Loucy (cell line): ENCODE measurements around the gene CWC22.

Source experiments
- H2AFZ ChIP-seq: fragments of 200-600 bp; sonication (generic); 2 replicates; pipeline ENCODE4 v1.6.0; 2016; ENCODE audit warnings: antibody characterized with exemption, mild to moderate bottlenecking, low read length, moderate library complexity
- H3F3A ChIP-seq: fragments of 200-600 bp; 2 replicates; pipeline ENCODE4 v1.6.0; 2016; ENCODE audit warnings: antibody characterized with exemption, low read depth, mild to moderate bottlenecking
- H3K27me3 ChIP-seq: fragments of 200-600 bp; sonication (generic); 2 replicates; pipeline ENCODE4 v1.6.1; 2014; ENCODE audit warnings: low read length, mild to moderate bottlenecking; ENCODE audit not compliant: insufficient read depth, poor library complexity, severe bottlenecking
- H3K36me3 ChIP-seq: fragments of 200-600 bp; sonication (generic); 2 replicates; pipeline ENCODE4 v1.6.1; 2016; ENCODE audit warnings: low read length; ENCODE audit not compliant: insufficient read depth
- H3K4me1 ChIP-seq: fragments of 200-600 bp; sonication (generic); 2 replicates; pipeline ENCODE4 v1.5.1; 2014; ENCODE audit warnings: low read length, mild to moderate bottlenecking; ENCODE audit not compliant: insufficient read depth, poor library complexity, severe bottlenecking
- H3K4me2 ChIP-seq: fragments of 200-600 bp; sonication (generic); 2 replicates; pipeline ENCODE4 v1.6.0; 2014; ENCODE audit warnings: antibody characterized with exemption, low read length, low read depth, mild to moderate bottlenecking; ENCODE audit not compliant: poor library complexity, severe bottlenecking
- H3K4me3 ChIP-seq: fragments of 200-600 bp; sonication (generic); 2 replicates; pipeline ENCODE4 v1.5.1; 2014; ENCODE audit warnings: low read length, mild to moderate bottlenecking, mixed read lengths; ENCODE audit not compliant: poor library complexity, severe bottlenecking
- H3K79me2 ChIP-seq: fragments of 200-600 bp; sonication (generic); 2 replicates; pipeline ENCODE4 v1.6.1; 2014; ENCODE audit warnings: low read length; ENCODE audit not compliant: insufficient read depth
- H3K9ac ChIP-seq: fragments of 200-600 bp; sonication (generic); 2 replicates; pipeline ENCODE4 v1.6.0; 2014; ENCODE audit warnings: mild to moderate bottlenecking, low read depth, low read length, moderate library complexity; ENCODE audit not compliant: poor library complexity, severe bottlenecking
- H3K9me2 ChIP-seq: fragments of 200-600 bp; sonication (generic); replicated peaks from 2 replicates; pipeline ENCODE4 v1.6.1; 2016; ENCODE audit warnings: low read depth, low read length, mixed read lengths
- H3K9me3 ChIP-seq: fragments of 200-600 bp; sonication (generic); 2 replicates; pipeline ENCODE4 v1.6.1; 2014; ENCODE audit warnings: mild to moderate bottlenecking, antibody characterized with exemption, low read length, low read depth; ENCODE audit not compliant: insufficient read depth
- H4K20me1 ChIP-seq: fragments of 200-600 bp; sonication (generic); 2 replicates; pipeline ENCODE4 v1.6.0; 2014; ENCODE audit warnings: antibody characterized with exemption, low read length, mild to moderate bottlenecking; ENCODE audit not compliant: insufficient read depth, poor library complexity, severe bottlenecking
- CTCF ChIP-seq: fragments of 200-600 bp; sonication (generic); conservative IDR thresholded peaks from 2 replicates; pipeline ENCODE4 v1.5.1; 2014; ENCODE audit warnings: mild to moderate bottlenecking, antibody characterized with exemption, low read length
- EZH2phosphoT487 ChIP-seq: fragments of 200-600 bp; IDR thresholded peaks from 2 replicates; pipeline ENCODE4 v1.6.1; 2018; ENCODE audit warnings: antibody characterized with exemption, mild to moderate bottlenecking, moderate library complexity, borderline replicate concordance

CWC22 gene

DNA sequence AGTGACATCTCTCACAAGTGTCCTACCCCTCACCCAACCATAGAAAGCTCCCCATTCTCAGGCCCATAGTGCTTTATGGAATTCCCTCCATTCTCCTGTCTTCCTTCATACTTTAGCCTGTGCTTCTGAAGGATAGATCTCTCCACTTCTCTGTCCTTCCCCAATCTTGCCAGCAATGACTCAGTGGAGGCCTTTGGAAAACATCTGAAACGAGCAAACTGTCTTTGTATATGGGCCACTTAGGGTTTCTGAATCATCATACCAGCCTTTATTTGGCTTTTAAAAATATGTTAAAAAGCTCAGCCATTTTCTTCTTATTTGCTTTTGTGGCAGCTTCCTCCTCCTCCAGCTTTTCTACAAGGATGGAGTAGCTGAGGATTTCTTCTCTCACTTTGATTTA, 80.1 kb downstream of the CWC22 start:
- Histone ChIP-seq H2AFZ (no peak overlapping the region), H4K20me1 (no peaks in the 10 kb centered on the region), H3K9me2 (no peaks in the 10 kb centered on the region), H3F3A (no peaks in the 10 kb centered on the region), H3K9ac (no peak overlapping the region), H3K27me3 (no peaks in the 10 kb centered on the region), H3K36me3 (no peaks in the 10 kb centered on the region), H3K9me3 (peaks cover 6% of the 10 kb centered on the region), H3K4me1 (no peaks in the 10 kb centered on the region), H3K4me3 (no peak overlapping the region), H3K4me2 (no peak overlapping the region), H3K79me2 (no peaks in the 10 kb centered on the region)
- no peak for TF ChIP-seq CTCF
- no peak for TF ChIP-seq EZH2phosphoT487

DNA sequence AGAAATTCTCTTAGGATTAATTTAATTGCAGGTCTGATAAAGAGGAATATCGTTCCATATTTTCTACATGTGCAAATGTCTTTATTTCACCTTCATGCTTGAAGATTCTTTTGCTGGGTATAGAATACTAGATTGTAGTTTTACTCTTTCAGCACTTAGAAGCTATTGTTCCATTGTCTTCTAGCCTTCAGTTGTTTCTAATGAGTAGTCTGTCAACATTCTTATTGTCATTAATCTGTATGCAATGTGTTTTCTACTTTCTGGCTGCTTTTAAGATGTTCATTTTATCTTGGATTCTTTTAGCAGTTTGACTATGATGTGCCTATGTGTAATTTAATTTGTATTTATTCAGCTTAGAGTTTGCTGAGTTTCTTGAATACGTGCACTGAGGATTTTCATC, 81.4 kb downstream of the CWC22 start:
- H3K36me3 ChIP-seq: no peaks in the 10 kb centered on the region
- H4K20me1 ChIP-seq: no peaks in the 10 kb centered on the region
- H3K4me2 ChIP-seq: no peak overlapping the region
- H3K9me3 ChIP-seq: peaks cover 6% of the 10 kb centered on the region
- H3K27me3 ChIP-seq: no peaks in the 10 kb centered on the region
- no peaks in the 10 kb centered on the region for H3K9me2 ChIP-seq
- no peaks in the 10 kb centered on the region for H3K79me2 ChIP-seq
- no peaks in the 10 kb centered on the region for H3K4me1 ChIP-seq
- H3F3A ChIP-seq: no peaks in the 10 kb centered on the region
- H3K4me3 ChIP-seq: no peak overlapping the region
- H3K9ac ChIP-seq: no peak overlapping the region
- TF ChIP-seq EZH2phosphoT487: no peak
- no peak for TF ChIP-seq CTCF
- H2AFZ ChIP-seq: no peak overlapping the region

GRCh38 chr2:179917272-179917671, 89.8 kb downstream of the CWC22 start:
- Histone ChIP-seq H3K9me3 (no peaks in the 10 kb centered on the region), H3K9ac (no peak overlapping the region), H3K27me3 (no peaks in the 10 kb centered on the region), H3K36me3 (no peaks in the 10 kb centered on the region), H3K4me3 (no peak overlapping the region), H3F3A (no peaks in the 10 kb centered on the region), H3K4me1 (no peaks in the 10 kb centered on the region), H4K20me1 (no peaks in the 10 kb centered on the region), H3K79me2 (no peaks in the 10 kb centered on the region), H3K9me2 (no peaks in the 10 kb centered on the region), H2AFZ (no peak overlapping the region), H3K4me2 (no peak overlapping the region)
- TF ChIP-seq CTCF (no peak), EZH2phosphoT487 (no peak)
